Measurements from ENCODE around the gene G3BP2.
A peak's percentile ranks its signal among the peaks of the same experiment; 100 is the strongest.
"Not testable (repeated sequence)": the region's sequence is repeated elsewhere in the genome, so short reads cannot be mapped to it uniquely, and the experiment has no call there.

Gene G3BP2

DNA sequence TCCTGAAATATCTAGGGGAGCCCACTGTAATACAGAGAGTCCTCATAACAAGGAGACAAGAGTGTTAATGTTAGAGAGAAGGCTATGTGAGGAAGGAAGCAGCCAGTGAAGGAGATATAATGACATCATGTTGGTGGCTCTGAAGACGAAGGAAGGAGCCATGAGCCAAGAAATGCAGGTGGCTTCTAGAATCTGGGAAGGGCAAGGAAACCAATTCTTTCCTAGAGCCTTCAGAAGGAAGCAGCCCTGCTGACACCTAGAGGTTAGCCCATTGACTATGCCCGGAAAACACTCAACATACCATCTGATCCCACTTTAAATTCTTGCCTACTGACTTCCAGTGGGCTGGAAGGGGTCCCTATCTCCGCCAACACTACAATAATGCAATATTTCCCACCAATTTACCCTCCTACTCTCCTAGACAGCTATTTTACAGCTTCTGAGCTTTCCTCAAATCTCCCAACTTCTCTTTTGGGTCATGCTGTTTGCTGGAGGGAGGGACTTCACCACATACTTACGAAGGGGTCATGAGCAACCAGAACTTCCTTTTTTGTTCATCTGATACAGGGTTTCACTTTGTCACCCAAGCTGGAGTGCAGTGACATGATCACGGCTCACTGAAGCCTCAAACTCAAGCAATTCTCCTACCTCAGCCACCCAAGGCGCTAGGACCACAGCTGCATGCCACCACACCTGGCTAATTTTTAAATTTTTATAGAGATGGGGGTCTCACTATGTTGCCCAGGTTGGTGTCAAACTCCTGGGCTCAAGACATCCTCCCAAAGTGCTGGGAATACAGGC lies 25.2 kb upstream of the G3BP2 start:
- TF ChIP-seq POLR2A (IDR thresholded peaks at IDR 0.05; ENCODE audit: low read length) (no peak), GATA1 (IDR thresholded peaks at IDR 0.05; ENCODE audit: low read depth, low read length) (no peak)
- DNase-seq = no peak

DNA sequence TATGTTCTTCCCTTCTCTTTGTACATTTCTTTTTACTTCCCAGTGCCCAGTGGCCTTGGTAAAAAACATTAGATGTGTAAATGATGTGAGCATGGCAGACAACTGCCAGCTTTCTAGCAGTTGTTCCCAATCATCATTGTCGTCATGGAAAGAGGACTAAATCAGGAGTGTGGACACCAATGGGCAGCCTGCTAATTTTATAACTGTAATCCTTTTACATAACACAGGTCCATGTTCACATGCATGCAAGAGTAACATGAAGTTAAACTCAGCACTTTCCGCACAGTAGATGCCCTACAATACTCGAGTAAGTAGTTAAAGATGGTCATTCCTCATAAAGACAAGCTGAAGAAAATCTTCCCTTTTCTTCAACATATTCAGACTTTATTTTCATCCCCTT lies 23.4 kb upstream of the G3BP2 start:
- no peak for DNase-seq
- TF ChIP-seq GATA1 (IDR thresholded peaks at IDR 0.05; ENCODE audit: low read depth, low read length) (no peak), POLR2A (IDR thresholded peaks at IDR 0.05; ENCODE audit: low read length) (no peak)

DNA sequence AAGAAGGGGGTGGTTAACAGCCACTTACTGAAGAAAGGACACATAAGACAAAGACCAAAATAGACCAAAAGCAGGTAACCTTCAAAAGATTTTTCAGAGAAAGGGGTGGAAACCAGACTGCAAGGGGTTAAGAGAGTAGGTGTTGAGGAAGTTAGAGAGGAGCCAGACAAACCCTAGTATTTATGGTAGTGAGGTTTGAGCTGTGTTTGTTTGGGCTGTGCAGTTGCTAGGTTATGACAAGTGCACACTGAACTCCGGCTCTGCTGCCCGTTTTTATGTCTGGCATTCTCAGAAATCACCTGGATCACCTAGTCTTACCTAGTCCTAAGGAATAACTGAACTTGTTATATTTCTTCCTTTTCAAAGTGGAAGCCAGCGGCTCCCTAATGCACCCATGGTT lies 22.9 kb upstream of the G3BP2 start:
- no peak for DNase-seq
- TF ChIP-seq POLR2A (IDR thresholded peaks at IDR 0.05; ENCODE audit: low read length) (no peak), GATA1 (IDR thresholded peaks at IDR 0.05; ENCODE audit: low read depth, low read length) (no peak)

DNA sequence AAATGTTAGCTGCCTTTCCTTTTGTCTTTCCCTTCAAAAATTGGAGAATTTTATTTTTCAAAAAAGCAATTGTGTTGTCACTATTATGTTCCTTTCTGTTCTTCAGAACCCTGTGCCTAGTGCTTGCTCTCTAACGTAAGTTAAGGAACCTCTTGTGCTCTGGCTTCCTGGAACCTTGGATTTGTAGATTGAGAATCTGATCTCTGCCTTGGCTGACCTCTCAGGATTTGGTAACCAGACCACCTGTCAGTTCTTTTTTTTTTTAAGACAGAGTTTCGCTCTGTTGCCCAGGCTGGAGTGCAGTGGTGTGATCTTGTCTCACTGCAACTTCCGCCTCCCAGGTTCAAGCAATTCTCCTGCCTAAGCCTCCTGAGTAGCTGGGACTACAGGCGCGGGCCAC lies 18.9 kb upstream of the G3BP2 start:
- DNase-seq = not testable (repeated sequence)

DNA sequence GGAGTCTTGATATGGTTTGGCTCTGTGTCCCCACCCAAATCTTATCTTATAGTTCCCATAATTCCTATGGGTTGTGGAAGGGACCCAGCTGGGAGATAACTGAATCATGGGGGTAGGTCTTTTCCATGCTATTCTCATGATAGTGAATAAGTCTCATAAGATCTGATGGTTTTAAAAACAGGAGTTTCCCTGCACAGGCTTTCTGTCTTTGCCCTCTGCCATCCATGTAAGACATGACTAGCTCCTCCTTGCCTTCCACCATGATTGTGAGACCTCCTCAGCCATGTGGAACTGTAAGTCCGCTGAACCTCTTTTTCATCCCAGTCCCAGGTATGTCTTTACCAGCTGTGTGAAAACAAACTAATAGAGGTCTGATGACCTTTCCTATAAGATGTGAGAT lies 13.9 kb upstream of the G3BP2 start:
- peak in 1 of 2 experiments; percentile 24 for DNase-seq

DNA sequence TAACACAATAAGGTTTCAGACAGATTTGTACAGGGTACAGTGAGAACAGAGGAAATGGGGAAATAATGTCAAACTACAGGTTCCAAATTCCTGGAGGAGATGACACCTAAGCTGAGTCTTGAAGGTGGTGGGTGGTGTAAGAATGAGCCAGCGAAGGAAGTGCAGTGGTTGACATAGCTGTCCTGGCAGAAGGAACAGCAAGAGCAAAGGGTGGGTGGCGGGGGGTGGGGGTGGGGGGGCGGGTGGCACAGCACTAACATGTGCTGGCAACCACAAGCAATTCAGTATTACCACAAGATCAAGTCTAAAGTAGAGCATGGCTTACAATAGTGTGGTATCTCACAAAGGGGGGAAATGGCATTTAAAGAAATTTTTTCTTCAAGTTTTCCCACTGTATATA lies 13.1 kb upstream of the G3BP2 start:
- no peak for DNase-seq
- TF ChIP-seq GATA1 (IDR thresholded peaks at IDR 0.05; ENCODE audit: low read depth, low read length) (no peak), POLR2A (IDR thresholded peaks at IDR 0.05; ENCODE audit: low read length) (no peak)

DNA sequence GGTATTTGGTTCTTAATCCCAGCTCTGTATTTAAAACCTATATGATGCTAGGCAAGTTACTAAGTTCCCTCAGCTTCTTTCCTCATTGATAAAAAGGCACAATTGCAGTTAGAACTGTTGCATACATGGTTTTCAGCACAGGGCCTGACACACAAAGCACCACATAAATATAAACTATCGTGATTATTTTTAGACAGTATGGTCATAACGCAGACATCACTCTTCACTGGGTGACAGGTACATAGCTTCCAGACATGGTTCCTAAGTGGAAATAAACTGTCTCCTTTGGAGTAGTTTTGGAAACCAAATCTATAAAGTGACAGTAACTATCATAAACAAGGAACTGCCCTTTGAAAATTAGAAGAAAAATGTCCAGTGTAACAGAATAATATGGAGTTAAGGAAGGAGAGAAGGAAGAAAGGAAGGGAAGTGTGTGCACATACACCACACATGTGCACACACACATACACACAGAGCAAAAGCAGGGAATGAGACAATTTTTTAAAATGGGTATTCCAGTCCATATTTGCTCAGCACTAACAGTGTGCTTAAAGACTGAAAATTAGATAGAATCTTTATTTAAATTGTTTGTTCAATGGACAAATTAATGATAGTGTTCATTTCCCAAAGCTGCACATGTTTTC lies 12.5 kb upstream of the G3BP2 start:
- TF ChIP-seq GATA1 (IDR thresholded peaks at IDR 0.05; ENCODE audit: low read depth, low read length) (no peak), POLR2A (IDR thresholded peaks at IDR 0.05; ENCODE audit: low read length) (no peak)
- no peak for DNase-seq

DNA sequence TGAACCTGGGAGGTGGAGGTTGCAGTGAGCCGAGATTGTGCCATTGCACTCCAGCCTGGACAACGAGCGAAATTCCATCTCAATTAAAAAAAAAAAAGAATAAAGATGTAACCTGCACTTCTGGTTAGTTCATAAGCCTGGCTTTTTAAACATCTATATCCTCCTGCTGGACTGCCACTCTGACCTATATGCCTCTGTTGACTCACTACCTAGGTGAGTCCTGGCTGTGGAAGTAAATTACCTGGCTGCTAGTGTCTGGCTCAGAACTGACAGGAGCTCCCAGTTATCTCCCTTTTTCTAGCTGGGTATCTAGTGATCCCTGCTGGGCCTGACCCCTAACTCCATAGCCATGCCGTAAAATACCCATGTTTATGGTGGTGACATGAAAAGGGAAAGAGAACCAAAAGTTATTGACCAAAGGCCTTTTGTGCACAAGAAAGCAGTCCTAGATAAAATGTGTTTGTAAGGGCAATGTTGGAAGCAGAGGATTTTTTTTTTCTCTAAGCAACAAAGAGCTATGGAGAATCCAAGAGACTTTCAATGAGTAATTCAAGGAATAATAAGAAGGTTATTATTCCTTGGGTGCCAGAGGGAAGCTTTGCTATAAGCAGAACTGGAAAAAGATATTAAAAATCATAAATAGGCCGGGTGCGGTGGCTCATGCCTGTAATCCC lies 10.4 kb upstream of the G3BP2 start:
- no peak for TF ChIP-seq POLR2A (IDR thresholded peaks at IDR 0.05; ENCODE audit: low read length)
- no peak for TF ChIP-seq GATA1 (IDR thresholded peaks at IDR 0.05; ENCODE audit: low read depth, low read length)
- DNase-seq = no peak

DNA sequence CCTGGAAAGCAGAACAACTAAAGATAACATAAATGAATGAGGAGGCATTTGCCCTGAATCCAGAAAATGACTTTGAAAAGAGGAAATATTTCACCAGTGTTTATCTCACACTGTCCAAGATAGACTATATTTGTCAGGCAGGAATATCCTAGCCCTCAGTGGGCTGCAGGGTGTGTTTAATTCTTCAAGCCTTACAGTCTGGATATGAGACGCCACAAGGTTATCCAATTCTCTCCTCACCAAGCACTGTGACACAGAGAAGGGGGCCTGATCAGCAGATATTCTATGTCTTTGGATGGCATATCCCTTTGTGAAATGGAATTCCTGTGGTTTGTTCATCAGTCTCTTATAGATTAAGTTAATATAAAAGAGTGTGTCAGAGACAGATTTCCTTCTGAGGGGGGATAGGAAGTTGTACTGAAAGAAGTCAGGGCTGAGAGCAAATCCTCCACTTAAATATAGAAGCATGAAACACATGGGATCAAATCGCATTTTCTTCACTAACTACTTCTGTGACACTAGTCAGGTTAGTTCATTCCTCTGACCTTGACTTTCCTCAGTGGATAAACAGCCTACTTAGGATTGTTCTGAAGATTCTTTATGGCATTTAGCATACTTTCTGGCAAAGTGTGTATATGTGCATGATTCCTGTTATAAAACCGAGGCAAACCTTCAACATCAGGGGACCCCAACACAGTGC lies 6.8 kb upstream of the G3BP2 start:
- DNase-seq = no peak
- no peak for TF ChIP-seq GATA1 (IDR thresholded peaks at IDR 0.05; ENCODE audit: low read depth, low read length)

DNA sequence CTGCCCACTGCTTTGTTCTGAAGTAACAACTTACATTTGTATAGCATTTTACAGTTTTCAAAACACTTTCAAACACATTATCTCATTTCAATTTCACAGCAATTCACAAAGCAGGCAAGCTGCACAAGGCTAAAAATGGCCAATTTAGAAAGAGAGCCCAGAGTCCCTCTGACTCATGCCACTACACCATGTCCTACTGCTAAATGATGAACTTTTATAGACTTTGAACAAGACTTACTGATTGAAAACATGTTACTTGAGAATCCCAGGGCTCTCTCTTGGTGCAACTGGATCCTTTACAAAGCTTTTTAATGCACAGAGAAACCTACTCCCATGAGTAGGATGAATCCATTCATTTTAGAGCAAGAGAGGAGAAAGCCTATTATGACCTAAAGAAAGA lies 5.8 kb upstream of the G3BP2 start:
- DNase-seq = no peak

DNA sequence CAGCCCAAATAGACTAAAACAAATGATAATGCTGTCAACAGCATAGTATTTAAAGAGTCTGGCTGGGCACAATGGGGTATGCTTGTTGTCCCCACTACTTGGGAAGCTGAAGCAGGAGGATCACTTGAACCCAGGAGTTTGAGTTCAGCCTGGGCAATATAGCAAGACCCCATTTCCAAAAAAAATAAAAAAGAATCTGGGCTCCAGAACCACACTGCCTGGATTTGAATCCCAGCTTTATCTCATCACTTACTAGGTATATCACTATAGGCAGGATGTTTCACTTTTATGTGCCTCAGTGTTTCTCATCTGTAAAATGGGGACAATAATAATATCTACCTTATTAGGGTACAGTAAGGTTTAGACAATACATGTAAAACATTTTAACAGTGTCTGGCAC lies 5.3 kb upstream of the G3BP2 start:
- no peak for TF ChIP-seq GATA1 (IDR thresholded peaks at IDR 0.05; ENCODE audit: low read depth, low read length)
- no peak for TF ChIP-seq POLR2A (IDR thresholded peaks at IDR 0.05; ENCODE audit: low read length)
- DNase-seq = no peak

More for the DNA sequence above, 5.8 kb upstream of the G3BP2 start:
- TF ChIP-seq GATA1 (IDR thresholded peaks at IDR 0.05; ENCODE audit: low read depth, low read length) (no peak), POLR2A (IDR thresholded peaks at IDR 0.05; ENCODE audit: low read length) (no peak)

DNA sequence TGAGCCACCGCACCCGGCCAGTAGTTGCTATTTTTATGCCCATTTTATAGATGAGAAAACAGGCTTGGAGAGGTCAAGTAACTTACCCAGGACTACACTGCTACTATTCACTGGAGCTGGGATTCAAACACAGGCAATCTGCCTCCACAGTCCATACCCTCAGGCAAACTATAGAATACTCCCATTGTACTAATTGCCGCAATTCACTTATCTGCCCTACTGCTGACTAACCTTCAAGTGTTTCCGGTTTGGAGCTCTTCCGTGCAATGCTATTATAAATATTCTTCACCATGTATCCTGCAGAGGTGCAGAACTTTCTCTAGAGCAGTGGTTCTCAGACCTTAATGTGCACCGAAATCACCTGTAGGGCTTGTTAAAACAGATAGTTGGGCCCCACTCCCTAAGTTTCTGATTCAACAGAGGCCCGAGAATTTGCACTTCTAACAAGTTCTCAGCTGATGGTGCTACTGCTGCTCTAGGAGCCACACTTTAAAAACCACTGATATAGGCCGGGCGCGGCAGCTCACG lies 1.9 kb upstream of the G3BP2 start:
- TF ChIP-seq GATA1 (IDR thresholded peaks at IDR 0.05; ENCODE audit: low read depth, low read length) (no peak), POLR2A (IDR thresholded peaks at IDR 0.05; ENCODE audit: low read length) (no peak)
- no peak for DNase-seq

DNA sequence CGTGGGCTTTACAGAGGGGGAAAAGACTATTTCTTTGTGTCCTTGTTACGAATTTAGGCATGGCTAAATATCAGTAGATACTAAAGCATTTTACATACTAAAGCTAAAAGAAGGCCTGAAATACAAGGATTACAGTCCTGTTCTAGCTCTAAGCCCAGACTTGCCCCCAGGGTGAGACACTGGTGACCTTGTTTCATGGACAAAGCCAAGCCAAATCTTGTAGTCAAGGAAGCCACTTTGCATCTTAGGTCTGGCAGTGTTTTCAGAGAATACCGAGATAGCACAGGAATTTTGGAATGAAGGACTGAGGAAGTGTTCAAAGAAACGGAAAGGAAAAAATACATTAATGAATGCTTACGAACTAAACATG lies 733 bp upstream of the G3BP2 start:
- no peak for TF ChIP-seq GATA1 (IDR thresholded peaks at IDR 0.05; ENCODE audit: low read depth, low read length)
- no peak for TF ChIP-seq POLR2A (IDR thresholded peaks at IDR 0.05; ENCODE audit: low read length)
- DNase-seq = no peak

DNA sequence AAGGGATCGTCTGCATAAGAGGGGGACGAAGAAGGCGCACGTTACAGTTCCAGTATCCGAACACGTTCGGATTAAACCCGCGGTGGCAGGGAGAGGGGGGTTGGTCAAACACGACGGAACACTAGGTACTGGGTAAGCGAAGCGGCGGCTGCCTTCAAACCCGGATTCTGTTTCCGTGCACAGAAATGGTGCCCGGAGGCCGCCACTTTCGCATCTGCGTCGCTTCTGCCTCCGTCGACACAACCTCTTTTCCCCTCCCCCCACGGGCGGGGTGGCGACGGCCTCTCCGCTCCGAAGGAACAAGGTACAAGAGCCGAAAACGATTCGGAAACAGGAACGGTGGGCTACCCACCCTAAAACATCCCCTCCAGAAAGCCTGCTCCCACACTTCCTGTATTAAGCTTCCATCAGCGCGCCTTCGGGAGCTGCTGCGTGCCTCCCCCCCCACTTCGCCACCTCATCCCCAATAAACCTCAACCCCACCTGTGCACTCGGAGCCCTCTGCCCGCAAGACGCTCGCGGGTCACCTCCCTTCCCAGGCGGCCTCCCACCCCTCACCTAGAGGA lies 667 bp downstream of the G3BP2 start:
- TF ChIP-seq POLR2A (IDR thresholded peaks at IDR 0.05; ENCODE audit: low read length) (no peak), GATA1 (IDR thresholded peaks at IDR 0.05; ENCODE audit: low read depth, low read length) (no peak)
- DNase-seq = peak; percentile 80 to 87
